HepG2 (cell line): ENCODE data around the gene SLC17A9. TPM values are rescaled to one million over a fixed set of nuclear protein-coding genes. Genes with fewer than 3 reads are reported as not detected.

Experiments
- ATAD3A ChIP-seq: sonication (generic); formaldehyde crosslinking; IDR thresholded peaks from 2 replicates; pipeline ENCODE4 v1.4.0; 2020; ENCODE audit warnings: missing genetic modification reagents
- FOSL2 ChIP-seq: sonication (generic); formaldehyde crosslinking; IDR thresholded peaks from 2 replicates; pipeline ENCODE4 v1.4.0; 2020; ENCODE audit warnings: missing genetic modification reagents
- FOXP1 ChIP-seq, 2 experiments: fragments of 450-650 bp in 1 of 2; IDR thresholded peaks; 2 replicates each; pipeline ENCODE4 v1.6.1; 2017 to 2018; ENCODE audit warnings: antibody characterized with exemption in 1 of 2
- LBX2 ChIP-seq: sonication (generic); formaldehyde crosslinking; IDR thresholded peaks from 2 replicates; pipeline ENCODE4 v1.5.0; 2020; ENCODE audit warnings: missing genetic modification reagents, mild to moderate bottlenecking, borderline replicate concordance
- MAZ ChIP-seq, 2 experiments: sonication (generic) in 1 of 2; formaldehyde crosslinking in 1 of 2; IDR thresholded peaks; 2 replicates each; pipeline versions ENCODE4 v1.5.0 to v1.6.1; 2012 to 2020; ENCODE audit warnings: low read depth in 2 of 2, mild to moderate bottlenecking in 2 of 2, borderline replicate concordance in 1 of 2, improper control_type of control experiment in 1 of 2, low read length in 1 of 2, missing genetic modification reagents in 1 of 2, moderate library complexity in 1 of 2
- PRPF4 ChIP-seq: fragments of 200-400 bp; formaldehyde crosslinking; IDR thresholded peaks from 2 replicates; pipeline ENCODE4 v1.6.1; 2016; ENCODE audit warnings: low read length, low read depth; ENCODE audit not compliant: poor library complexity, severe bottlenecking
- REPIN1 ChIP-seq: sonication (generic); formaldehyde crosslinking; IDR thresholded peaks from 2 replicates; pipeline ENCODE4 v1.8.0; 2022; ENCODE audit warnings: missing genetic modification reagents, low read depth, mild to moderate bottlenecking, borderline replicate concordance
- TARDBP ChIP-seq: sonication (generic); formaldehyde crosslinking; IDR thresholded peaks from 2 replicates; pipeline ENCODE4 v1.8.0; 2022; ENCODE audit warnings: mild to moderate bottlenecking, missing genetic modification reagents
- ZFP90 ChIP-seq: sonication (generic); formaldehyde crosslinking; IDR thresholded peaks from 2 replicates; pipeline ENCODE4 v1.8.0; 2022; ENCODE audit warnings: missing genetic modification reagents, mild to moderate bottlenecking, inconsistent platforms, borderline replicate concordance
- ZNF557 ChIP-seq: sonication (generic); formaldehyde crosslinking; IDR thresholded peaks from 2 replicates; pipeline ENCODE4 v1.4.0; 2020; ENCODE audit warnings: missing genetic modification reagents
- ZNF609 ChIP-seq: sonication (generic); formaldehyde crosslinking; IDR thresholded peaks from 2 replicates; pipeline ENCODE4 v1.4.0; 2020; ENCODE audit warnings: mild to moderate bottlenecking, missing genetic modification reagents, borderline replicate concordance
- polyA plus RNA-seq, 8 experiments: library from polyadenylated mRNA; depleted of rRNA in 3 of 8; stranded (reverse) in 7 of 8; unstranded in 1 of 8; fragments of >200 nt; fragmentation: Illumina TruSeq in 4 of 8; extraction: Trizol in 4 of 8; gene quantifications; 2 replicates each; pipeline versions ENCODE4 v1.2.1 to v1.2.3, GENCODE V29; 2011 to 2016; ENCODE audit warnings: low read depth in 4 of 8, missing spikeins in 1 of 8, mixed read lengths in 1 of 8; ENCODE audit not compliant: insufficient read depth in 1 of 8
- total RNA-seq, 5 experiments: library from RNA; depleted of rRNA; stranded (reverse); fragments of >200 nt; fragmentation: Illumina TruSeq; extraction: Trizol; gene quantifications; 2 replicates each; pipeline ENCODE4 v1.2.3, GENCODE V29; 2016; ENCODE audit warnings: low read depth in 1 of 5
- TF ChIP-seq, protein P1 (sequence below): sonication (generic); formaldehyde crosslinking; conservative IDR thresholded peaks from 2 replicates; pipeline ENCODE4 v1.8.1; 2023; ENCODE audit warnings: missing genetic modification reagents
- TF ChIP-seq, protein P2 (sequence below): sonication (generic); formaldehyde crosslinking; IDR thresholded peaks from 2 replicates; pipeline ENCODE4 v1.8.1; 2023; ENCODE audit warnings: mild to moderate bottlenecking, inconsistent platforms, moderate library complexity, missing genetic modification reagents, borderline replicate concordance
- TF ChIP-seq, protein P3 (sequence below): IDR thresholded peaks from 2 replicates; pipeline ENCODE4 v1.6.1; 2016; ENCODE audit warnings: mild to moderate bottlenecking, missing biosample characterization, missing genetic modification reagents
- TF ChIP-seq, protein P4 (sequence below): sonication (generic); formaldehyde crosslinking; IDR thresholded peaks from 2 replicates; pipeline ENCODE4 v1.8.0; 2023; ENCODE audit warnings: mild to moderate bottlenecking, missing genetic modification reagents

Gene SLC17A9
- total and polyA plus RNA-seq, 2 of the 13 experiments (the other 11 are each of a cell fraction or from before 2014, with no cell fraction given) = 110 to 191 TPM

- TF ChIP-seq, protein P1, sequence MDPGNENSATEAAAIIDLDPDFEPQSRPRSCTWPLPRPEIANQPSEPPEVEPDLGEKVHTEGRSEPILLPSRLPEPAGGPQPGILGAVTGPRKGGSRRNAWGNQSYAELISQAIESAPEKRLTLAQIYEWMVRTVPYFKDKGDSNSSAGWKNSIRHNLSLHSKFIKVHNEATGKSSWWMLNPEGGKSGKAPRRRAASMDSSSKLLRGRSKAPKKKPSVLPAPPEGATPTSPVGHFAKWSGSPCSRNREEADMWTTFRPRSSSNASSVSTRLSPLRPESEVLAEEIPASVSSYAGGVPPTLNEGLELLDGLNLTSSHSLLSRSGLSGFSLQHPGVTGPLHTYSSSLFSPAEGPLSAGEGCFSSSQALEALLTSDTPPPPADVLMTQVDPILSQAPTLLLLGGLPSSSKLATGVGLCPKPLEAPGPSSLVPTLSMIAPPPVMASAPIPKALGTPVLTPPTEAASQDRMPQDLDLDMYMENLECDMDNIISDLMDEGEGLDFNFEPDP (CRISPR knock-in tag) = peak; percentile 91; the same call in 1 of the 2 replicates
- peak; percentile 46; the same call in 1 of the 2 replicates for TF ChIP-seq ZNF609 (CRISPR knock-in tag)
- TF ChIP-seq ATAD3A (CRISPR knock-in tag) = no peak
- TF ChIP-seq ZFP90 (CRISPR knock-in tag) = peak; percentile 72; the same call in 1 of the 2 replicates
- TF ChIP-seq, protein P2, sequence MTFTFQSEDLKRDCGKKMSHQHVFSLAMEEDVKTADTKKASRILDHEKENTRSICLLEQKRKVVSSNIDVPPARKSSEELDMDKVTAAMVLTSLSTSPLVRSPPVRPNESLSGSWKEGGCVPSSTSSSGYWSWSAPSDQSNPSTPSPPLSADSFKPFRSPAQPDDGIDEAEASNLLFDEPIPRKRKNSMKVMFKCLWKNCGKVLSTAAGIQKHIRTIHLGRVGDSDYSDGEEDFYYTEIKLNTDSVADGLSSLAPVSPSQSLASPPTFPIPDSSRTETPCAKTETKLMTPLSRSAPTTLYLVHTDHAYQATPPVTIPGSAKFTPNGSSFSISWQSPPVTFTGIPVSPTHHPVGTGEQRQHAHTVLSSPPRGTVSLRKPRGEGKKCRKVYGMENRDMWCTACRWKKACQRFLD (CRISPR knock-in tag) = peak; percentile 62; the same call in 1 of the 2 replicates
- TF ChIP-seq TARDBP = no peak; the same call in none of the 2 replicates
- TF ChIP-seq LBX2 (CRISPR knock-in tag) = 0 out of 2 replicates have a peak, but pooled peaks have one; percentile 76
- TF ChIP-seq, protein P3, sequence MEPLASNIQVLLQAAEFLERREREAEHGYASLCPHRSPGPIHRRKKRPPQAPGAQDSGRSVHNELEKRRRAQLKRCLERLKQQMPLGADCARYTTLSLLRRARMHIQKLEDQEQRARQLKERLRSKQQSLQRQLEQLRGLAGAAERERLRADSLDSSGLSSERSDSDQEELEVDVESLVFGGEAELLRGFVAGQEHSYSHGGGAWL (CRISPR knock-in tag) = peak; percentile 54; the same call in 1 of the 2 replicates
- TF ChIP-seq REPIN1 (CRISPR knock-in tag) = peak; percentile 79
- TF ChIP-seq, protein P4, sequence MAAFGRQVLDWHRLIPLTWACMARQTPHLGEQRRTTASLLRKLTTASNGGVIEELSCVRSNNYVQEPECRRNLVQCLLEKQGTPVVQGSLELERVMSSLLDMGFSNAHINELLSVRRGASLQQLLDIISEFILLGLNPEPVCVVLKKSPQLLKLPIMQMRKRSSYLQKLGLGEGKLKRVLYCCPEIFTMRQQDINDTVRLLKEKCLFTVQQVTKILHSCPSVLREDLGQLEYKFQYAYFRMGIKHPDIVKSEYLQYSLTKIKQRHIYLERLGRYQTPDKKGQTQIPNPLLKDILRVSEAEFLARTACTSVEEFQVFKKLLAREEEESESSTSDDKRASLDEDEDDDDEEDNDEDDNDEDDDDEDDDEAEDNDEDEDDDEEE = peak; percentile 35; the same call in 1 of the 2 replicates
- no peak for TF ChIP-seq FOSL2
- peak; percentile 2; the same call in 1 of the 2 replicates for TF ChIP-seq ZNF557 (CRISPR knock-in tag)
- no peak for TF ChIP-seq MAZ (IDR thresholded peaks at IDR 0.05; ENCODE audit: borderline replicate concordance, low read depth, low read length)
- TF ChIP-seq MAZ (CRISPR knock-in tag; IDR thresholded peaks at IDR 0.05; ENCODE audit: low read depth) = no peak
- TF ChIP-seq FOXP1 (IDR thresholded peaks at IDR 0.05) = no peak
- TF ChIP-seq FOXP1 (CRISPR knock-in tag; IDR thresholded peaks at IDR 0.05) = no peak
- no peak for TF ChIP-seq PRPF4
Measured at GRCh38 chr20:62952968-62953838, 694 bp downstream of the SLC17A9 start (continued).
